Measurements from ENCODE around the gene AQP12A.

The AQP12A gene

GRCh38 chr2:240725671-240726070 lies 34.0 kb downstream of the AQP12A start:
- DNase-seq = no peak

- DNase-seq = no peak
Measured at GRCh38 chr2:240726876-240727275, 35.2 kb downstream of the AQP12A start.

DNA sequence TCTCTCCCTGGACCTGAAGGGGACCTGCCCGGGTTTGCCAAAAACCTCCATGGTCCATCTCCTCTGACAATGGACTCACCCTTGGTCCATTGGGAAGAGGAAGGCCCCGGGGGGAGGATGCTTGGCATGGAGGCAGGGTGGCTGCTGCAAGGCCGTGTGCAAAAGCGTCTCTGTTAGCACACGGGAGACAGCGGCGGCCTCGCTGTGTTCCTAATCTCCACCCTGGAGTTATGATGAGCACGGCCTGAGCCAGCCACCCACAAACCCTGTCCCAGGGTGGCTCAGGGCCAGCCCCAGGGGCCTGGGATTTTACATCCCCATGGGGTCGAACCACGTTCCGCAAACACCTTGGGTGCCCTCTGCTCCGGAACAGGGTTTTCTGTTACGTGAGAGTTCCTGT lies 35.8 kb downstream of the AQP12A start:
- no peak for DNase-seq

GRCh38 chr2:240727913-240728312 lies 36.2 kb downstream of the AQP12A start:
- no peak for DNase-seq

GRCh38 chr2:240728361-240728760 lies 36.7 kb downstream of the AQP12A start:
- no peak for DNase-seq

DNA sequence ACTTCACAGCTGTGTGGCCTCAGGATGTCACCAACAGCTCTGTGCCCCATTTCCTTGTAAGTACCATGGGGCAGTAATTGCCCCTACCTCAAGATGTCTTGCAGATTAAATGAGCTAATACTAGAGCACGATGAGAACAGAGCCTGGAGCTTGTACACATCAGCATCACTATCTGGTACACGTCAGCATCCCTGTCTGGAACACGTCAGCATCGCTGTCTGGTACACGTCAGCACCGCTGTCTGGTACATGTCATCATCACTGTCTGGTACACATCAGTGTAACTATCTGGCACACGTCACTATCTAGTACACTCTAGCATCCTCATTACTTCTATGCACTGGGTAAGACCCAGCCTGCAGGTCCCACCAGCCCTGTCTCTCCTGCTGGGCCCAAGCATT lies 37.2 kb downstream of the AQP12A start:
- no peak for DNase-seq

- no peak for DNase-seq
Measured at GRCh38 chr2:240730501-240731177, 39.0 kb downstream of the AQP12A start.

DNA sequence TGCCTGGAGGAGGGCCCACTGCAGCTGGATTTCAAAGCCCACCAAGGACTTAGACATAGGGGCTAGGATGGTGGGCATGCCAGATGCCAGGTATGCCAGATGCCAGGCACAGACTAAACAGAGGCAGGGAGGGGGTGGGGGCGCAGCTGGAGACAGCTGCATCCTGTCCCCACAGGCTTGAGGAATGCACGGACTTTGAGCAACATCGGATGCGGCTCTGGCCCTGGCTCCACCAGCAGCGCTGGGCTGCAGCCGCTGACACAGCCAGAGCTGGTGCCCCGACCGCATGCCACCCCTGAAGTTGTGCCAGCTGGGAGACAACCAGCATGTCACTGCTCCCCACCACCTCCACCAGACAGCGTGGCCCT lies 39.5 kb downstream of the AQP12A start:
- no peak for DNase-seq

DNA sequence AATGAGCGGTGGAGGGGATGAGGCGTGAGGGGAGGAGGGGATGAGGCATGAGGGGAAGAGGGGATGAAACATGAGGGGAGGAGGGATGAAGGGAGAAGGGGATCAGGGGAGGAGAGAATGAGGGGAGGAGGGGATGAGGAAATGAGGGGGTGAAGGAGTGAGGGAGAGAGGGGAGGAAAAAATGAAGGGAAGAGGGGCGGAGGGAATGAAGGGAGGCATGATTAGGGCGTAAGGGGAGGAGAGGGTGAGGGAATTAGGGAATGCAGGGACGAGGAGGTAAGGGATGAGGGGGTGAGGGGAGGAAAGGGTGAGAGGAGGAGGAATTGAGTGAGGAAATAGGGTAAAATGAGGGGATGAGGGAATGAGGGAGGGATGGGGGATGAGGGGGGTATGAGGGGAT lies 40.5 kb downstream of the AQP12A start:
- no peak for DNase-seq

DNA sequence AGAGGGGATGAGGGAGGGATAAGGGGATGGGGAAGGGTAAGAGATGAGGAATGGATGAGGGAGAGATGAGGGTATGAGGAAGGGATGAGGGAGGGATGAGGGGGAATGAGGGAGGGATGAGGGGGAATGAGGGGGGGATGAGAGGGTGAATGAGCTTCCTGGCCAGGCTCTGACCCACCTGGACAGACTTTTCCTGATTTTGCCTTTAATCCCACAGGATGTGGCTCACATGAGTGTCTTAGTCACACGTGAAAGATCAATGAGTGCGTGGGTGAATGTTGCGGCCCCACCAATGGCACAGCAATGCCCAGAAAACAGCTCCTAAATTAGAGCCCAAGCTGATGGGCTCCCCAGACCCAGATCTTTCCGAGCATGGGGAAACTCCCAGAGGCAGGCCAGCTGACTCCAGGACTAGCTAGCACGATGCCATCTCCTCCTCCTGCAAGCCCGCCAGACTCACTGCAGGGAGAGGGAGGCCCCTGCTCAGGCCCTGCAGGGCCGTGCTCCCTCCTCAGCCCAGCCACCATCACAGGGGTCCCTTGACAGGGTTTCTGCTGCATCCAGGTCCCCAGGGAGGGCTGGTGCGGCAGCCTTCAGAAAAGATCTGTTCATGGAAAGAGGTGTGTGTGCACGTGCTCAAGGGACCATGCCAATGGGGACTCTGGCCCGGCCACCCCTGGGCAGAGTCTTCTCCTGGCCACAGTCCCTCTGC lies 41.4 kb downstream of the AQP12A start:
- no peak for DNase-seq

DNA sequence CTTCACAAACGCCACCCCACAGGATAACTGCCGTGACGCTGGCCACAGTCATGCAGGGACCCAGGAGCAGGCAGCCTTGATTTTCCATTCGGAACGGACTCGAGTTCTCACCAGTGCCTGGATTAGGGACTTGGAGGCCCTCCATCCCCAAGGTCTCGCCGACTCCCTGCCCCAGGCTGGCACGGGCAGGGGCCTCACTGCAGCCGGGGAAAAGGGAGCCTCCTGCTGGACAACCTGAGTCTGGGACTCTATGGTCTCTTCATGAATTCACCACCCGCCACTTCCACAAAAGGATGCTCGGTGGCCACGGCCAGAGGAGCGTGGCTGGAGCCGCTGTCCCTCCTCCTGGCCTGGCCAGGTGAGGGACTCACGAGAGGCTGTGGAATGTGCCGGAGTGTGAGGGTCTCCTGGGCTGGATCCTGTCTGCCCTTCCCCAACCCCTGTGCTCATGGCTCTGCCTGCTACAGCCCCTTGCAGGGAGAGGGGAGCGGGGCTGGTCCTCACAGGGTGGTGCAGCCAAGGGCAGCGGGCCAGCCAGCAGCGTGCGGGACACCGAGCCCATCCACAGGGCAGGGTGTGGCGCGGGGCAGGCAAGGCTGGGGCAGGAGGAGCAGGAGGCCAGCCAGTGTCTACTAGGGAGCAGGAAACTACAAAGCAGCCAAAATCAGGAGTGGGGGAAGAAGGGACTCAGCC lies 42.3 kb downstream of the AQP12A start:
- no peak for DNase-seq

GRCh38 chr2:240734756-240735155 lies 43.1 kb downstream of the AQP12A start:
- DNase-seq = no peak

DNA sequence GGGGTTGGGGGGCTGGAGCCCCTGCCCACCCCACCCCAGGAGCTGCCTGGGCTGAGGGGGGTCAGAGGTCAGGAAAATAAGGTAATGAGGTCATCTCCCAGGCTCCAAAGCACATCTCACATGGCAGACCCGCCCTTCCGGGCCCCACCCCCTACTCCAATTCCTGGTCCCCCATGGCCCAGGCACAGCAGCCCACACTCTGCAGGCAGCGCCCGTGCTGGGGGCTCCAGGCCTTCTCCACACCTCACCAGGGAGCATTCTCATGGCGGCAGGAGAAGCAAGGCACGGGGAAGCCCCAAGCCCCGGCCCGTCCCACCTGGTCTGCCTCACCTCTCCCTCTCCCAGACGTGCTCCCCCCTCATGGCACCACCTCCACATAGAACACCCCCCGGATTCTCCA lies 43.8 kb downstream of the AQP12A start:
- no peak for DNase-seq

- no peak for DNase-seq
Measured at GRCh38 chr2:240736281-240737250, 44.9 kb downstream of the AQP12A start.

GRCh38 chr2:240737512-240737911 lies 45.8 kb downstream of the AQP12A start:
- no peak for DNase-seq

- no peak for DNase-seq
Measured at GRCh38 chr2:240737958-240738357, 46.3 kb downstream of the AQP12A start.

DNA sequence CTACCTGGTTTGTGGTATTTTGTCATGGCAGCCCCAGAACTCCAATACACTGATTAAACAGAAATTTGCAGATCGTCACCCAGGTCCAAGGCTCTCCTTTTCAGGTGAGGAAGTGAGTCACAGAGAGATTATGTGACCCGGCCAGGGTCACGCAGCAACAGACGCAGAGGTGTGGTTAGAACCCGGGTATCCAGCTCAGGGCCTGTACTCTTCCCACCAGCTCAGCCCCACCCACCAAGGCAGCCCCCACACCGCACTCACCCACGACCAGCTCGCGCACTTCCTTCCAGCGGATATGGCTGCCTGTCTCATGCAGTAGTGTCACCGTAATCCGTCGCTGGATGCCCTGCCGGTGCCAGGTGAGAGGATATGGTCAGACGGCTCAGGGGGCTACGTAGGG lies 48.1 kb downstream of the AQP12A start:
- no peak for DNase-seq

DNA sequence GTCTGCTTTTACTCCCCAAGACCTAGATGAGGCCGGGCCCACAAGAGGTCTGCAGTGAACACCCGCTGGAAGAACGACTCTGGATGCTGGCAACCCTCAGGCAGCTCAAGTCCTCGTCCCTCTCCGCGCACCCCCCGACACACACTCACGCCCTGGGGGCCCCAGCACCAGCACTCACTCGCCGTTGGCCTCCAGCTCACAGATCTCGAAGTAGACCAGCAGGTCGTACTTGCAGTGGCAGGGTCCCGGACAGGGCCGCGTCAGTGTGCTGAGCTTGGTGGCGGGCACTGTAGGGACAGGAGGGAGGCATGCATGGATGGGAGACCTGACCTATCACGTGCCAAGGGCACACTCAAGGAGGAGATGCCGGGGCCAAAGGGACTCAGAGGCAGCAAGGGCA lies 49.4 kb downstream of the AQP12A start:
- no peak for DNase-seq

DNA sequence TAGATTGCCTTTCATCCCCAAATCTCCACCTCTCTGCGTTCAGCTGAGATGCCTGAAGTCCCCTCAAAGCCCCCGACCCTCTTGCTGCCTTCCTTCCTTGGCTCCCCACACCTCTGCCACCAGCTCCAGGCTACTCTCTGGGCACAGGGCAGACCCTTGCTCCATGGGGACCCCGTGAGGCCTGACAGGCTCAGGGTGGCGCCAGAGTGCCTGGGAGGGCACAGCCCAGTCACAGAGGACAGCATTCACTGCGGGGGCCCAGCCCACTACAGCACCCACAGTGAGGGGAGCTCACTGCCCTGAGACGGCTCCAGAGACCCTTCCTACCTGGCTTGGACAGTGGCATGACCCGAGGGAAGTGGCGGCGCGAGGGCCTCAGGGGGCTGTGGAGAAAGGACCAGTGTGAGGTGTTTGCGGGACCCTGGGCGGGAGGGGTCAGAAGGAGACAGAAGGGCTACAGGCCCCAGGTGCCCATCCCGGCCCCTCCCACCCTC lies 51.0 kb downstream of the AQP12A start:
- no peak for DNase-seq

- no peak for DNase-seq
Measured at GRCh38 chr2:240745456-240745855, 53.8 kb downstream of the AQP12A start.

GRCh38 chr2:240745962-240746361 lies 54.3 kb downstream of the AQP12A start:
- no peak for DNase-seq

GRCh38 chr2:240746671-240747070 lies 55.0 kb downstream of the AQP12A start:
- no peak for DNase-seq

DNA sequence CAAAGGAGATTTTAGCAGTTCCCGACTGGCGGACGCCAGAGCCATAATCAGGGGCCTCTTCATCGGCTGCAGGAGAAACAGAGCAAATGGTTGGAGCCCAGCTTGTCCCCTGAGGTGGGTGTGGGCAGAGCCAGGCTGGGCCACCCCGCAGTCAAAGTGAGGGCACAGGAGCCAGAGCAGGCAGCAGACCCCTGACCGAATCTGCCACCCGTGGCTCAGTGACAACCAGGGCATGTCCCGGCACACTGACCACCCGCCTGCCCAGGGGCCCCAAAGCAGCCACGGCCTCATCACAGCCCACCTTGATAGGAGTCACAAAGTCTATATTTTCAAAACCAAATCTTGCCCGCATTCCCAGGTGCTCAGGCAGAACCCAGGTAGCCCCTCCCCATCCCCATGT lies 55.6 kb downstream of the AQP12A start:
- no peak for DNase-seq

All from activated gamma-delta T cell (primary cell).